Natural killer cell (primary cell): ENCODE measurements around the gene APEX1. TPM values are rescaled to one million over a fixed set of nuclear protein-coding genes. Genes with fewer than 3 reads are reported as not detected.

Experiments used
- ATAC-seq, 3 donors: fragments of 150-1000 bp in 2 of 3; fragments of 200-7000 bp in 1 of 3; cut with Tn5 transposase; 1 replicate in 1 of 3; 2 replicates in 2 of 3; pipeline ENCODE4 v1.10.0; 2021; ENCODE audit warnings: mild to moderate bottlenecking in 2 of 3, moderate library complexity in 2 of 3
- DNase-seq, 2 donors: peaks; one replicate each; pipeline versions ENCODE4 v3.0.0 to v3.0.0-alpha.2; 2013 to 2021; ENCODE audit warnings: mixed read lengths in 1 of 2
- H3K27ac ChIP-seq: one replicate; pipeline ENCODE4 v1.5.1; 2013; ENCODE audit warnings: mild to moderate bottlenecking, low read length
- H3K27me3 ChIP-seq: one replicate; pipeline ENCODE4 v1.6.1; 2013; ENCODE audit warnings: low read length; ENCODE audit not compliant: control insufficient read depth, insufficient read depth
- H3K36me3 ChIP-seq: one replicate; pipeline ENCODE4 v1.6.1; 2013; ENCODE audit warnings: low read length; ENCODE audit not compliant: control insufficient read depth, insufficient read depth
- H3K4me1 ChIP-seq: one replicate; pipeline ENCODE4 v1.6.1; 2013; ENCODE audit warnings: low read length; ENCODE audit not compliant: control insufficient read depth, insufficient read depth
- H3K4me3 ChIP-seq: one replicate; pipeline ENCODE4 v1.5.1; 2013; ENCODE audit warnings: low read length
- H3K9me3 ChIP-seq: one replicate; pipeline ENCODE4 v1.6.1; 2013; ENCODE audit warnings: low read length; ENCODE audit not compliant: control insufficient read depth, insufficient read depth
- H3K27ac Mint-ChIP-seq, 2 donors: one replicate each; pipeline ENCODE4 v1.8.0; 2022; ENCODE audit warnings: mild to moderate bottlenecking in 2 of 2, mixed read lengths in 2 of 2, moderate library complexity in 1 of 2
- H3K27me3 Mint-ChIP-seq, 2 donors: one replicate each; pipeline ENCODE4 v1.8.0; 2022; ENCODE audit warnings: low read depth in 2 of 2, mixed read lengths in 2 of 2
- H3K36me3 Mint-ChIP-seq: one replicate; pipeline ENCODE4 v1.8.0; 2022; ENCODE audit warnings: mixed read lengths
- H3K4me1 Mint-ChIP-seq, 2 donors: one replicate each; pipeline ENCODE4 v1.8.0; 2022; ENCODE audit warnings: mixed read lengths in 2 of 2
- H3K4me3 Mint-ChIP-seq: one replicate; pipeline ENCODE4 v1.8.0; 2022; ENCODE audit warnings: mild to moderate bottlenecking, moderate library complexity, mixed read lengths
- H3K9me3 Mint-ChIP-seq, 2 donors: one replicate each; pipeline ENCODE4 v1.8.0; 2022; ENCODE audit warnings: mixed read lengths in 2 of 2
- CTCF ChIP-seq: fragments of 200-600 bp; IDR thresholded peaks from one replicate; pipeline ENCODE4 v1.8.0; 2022; ENCODE audit warnings: antibody characterized with exemption
- WGBS: methylation state at CpG from one replicate; pipeline ENCODE4 v1.1.7; 2013; ENCODE audit warnings: missing lambda C conversion rate; ENCODE audit not compliant: insufficient coverage; 5-methylcytosine and 5-hydroxymethylcytosine counted together
- intact Hi-C: fragments of 100-400 bp; cut with micrococcal nuclease; formaldehyde crosslinking; loops from one replicate; pipeline ENCODE4 v1.14.2; 2022
- total RNA-seq, 4 donors: library from RNA; stranded (reverse); fragments of 120-200 nt in 1 of 4; gene quantifications; one replicate each; pipeline versions ENCODE4 v1.2.3 to v1.2.4, GENCODE V29; 2013 to 2022

APEX1 gene
- total RNA-seq, 3 donors from 2014 or later (not counting 1 experiment from before 2014, with no cell fraction given) = 66.0 to 77.6 (median 74.9) TPM

- no peaks in the 10 kb centered on the region for H3K36me3 Mint-ChIP-seq
- H3K4me3 Mint-ChIP-seq = no peak overlapping the region
- no peak overlapping the region for H3K4me3 ChIP-seq
- H3K4me1 ChIP-seq = peaks cover 9% of the 10 kb centered on the region
- ATAC-seq (no peak), DNase-seq (no peak)
- no peaks in the 10 kb centered on the region for H3K9me3 ChIP-seq
- H3K27ac Mint-ChIP-seq = peak overlapping the region in 1 of 2 donors; percentile 64
- intact Hi-C loops = no loop called here
- no peaks in the 10 kb centered on the region for H3K9me3 Mint-ChIP-seq
- TF ChIP-seq CTCF = no peak
- H3K27ac ChIP-seq = no peak overlapping the region
- WGBS = 91% methylated on average over 2 of the region's 2 CpGs
- H3K36me3 ChIP-seq = no peaks in the 10 kb centered on the region
- peaks cover 31 to 34% of the 10 kb centered on the region in 2 donors for H3K4me1 Mint-ChIP-seq
- H3K27me3 Mint-ChIP-seq = no peaks in the 10 kb centered on the region
- no peaks in the 10 kb centered on the region for H3K27me3 ChIP-seq
These were observed 38.8 kb upstream of the APEX1 start for GRCh38 chr14:20416223-20416622.

GRCh38 chr14:20417250-20418186 is 37.5 kb upstream of the APEX1 start:
- WGBS = 67% methylated on average over 6 of the region's 7 CpGs
- Histone ChIP-seq H3K9me3 (no peaks in the 10 kb centered on the region), H3K27ac (no peak overlapping the region), H3K27me3 (no peaks in the 10 kb centered on the region), H3K36me3 (no peaks in the 10 kb centered on the region), H3K4me3 (no peak overlapping the region), H3K4me1 (peaks cover 9% of the 10 kb centered on the region)
- no peaks in the 10 kb centered on the region for H3K9me3 Mint-ChIP-seq
- intact Hi-C loops = no loop called here
- no peaks in the 10 kb centered on the region for H3K36me3 Mint-ChIP-seq
- no peak overlapping the region for H3K4me3 Mint-ChIP-seq
- peaks cover 20 to 24% of the 10 kb centered on the region in 2 donors for H3K4me1 Mint-ChIP-seq
- ATAC-seq (no peak), DNase-seq (no peak)
- H3K27me3 Mint-ChIP-seq = no peaks in the 10 kb centered on the region
- H3K27ac Mint-ChIP-seq = no peak overlapping the region
- TF ChIP-seq CTCF = no peak

- DNase-seq = no peak
- H3K9me3 ChIP-seq = no peaks in the 10 kb centered on the region
- no peaks in the 10 kb centered on the region for H3K27me3 ChIP-seq
- ATAC-seq = no peak
- no peaks in the 10 kb centered on the region for H3K9me3 Mint-ChIP-seq
- no peak overlapping the region for H3K27ac ChIP-seq
- no peak overlapping the region for H3K27ac Mint-ChIP-seq
- intact Hi-C loops = no loop called here
- H3K36me3 ChIP-seq = no peaks in the 10 kb centered on the region
- no peak overlapping the region for H3K4me3 Mint-ChIP-seq
- no peaks in the 10 kb centered on the region for H3K36me3 Mint-ChIP-seq
- 97% methylated on average over 2 of the region's 2 CpGs for WGBS
- peaks cover 15 to 16% of the 10 kb centered on the region in 2 donors for H3K4me1 Mint-ChIP-seq
- H3K4me1 ChIP-seq = peaks cover 9% of the 10 kb centered on the region
- no peak for TF ChIP-seq CTCF
- H3K27me3 Mint-ChIP-seq = no peaks in the 10 kb centered on the region
- H3K4me3 ChIP-seq = no peak overlapping the region
These were observed 36.5 kb upstream of the APEX1 start for GRCh38 chr14:20418501-20418909.
